HCT116 (cell line): ENCODE results near the gene NEU4. TPM values are rescaled to one million over a fixed set of nuclear protein-coding genes. Genes with fewer than 3 reads are reported as not detected.

Source experiments
- ATAC-seq: fragments of 200-7000 bp; cut with Tn5 transposase; 2 replicates; pipeline ENCODE4 v1.9.1; 2020; ENCODE audit warnings: mild to moderate bottlenecking, moderate library complexity
- BruUV-seq: library from RNA; stranded (reverse); fragments of 400-500 nt; replicated peaks from 2 replicates; lab custom pipeline; 2021; lab: Mats Ljungman, UMichigan
- CTCF ChIA-PET: fragments of 300-600 bp; sonication (Branson Sonifier 250); formaldehyde crosslinking; loops from one replicate; lab custom pipeline; 2021; ENCODE audit warnings: antibody characterized with exemption; lab: Charles Lee
- POLR2A ChIA-PET: fragments of 300-600, 350-600 bp; sonication (Branson Sonifier 250); formaldehyde crosslinking; loops from one replicate; lab custom pipeline; 2021; ENCODE audit warnings: antibody characterized with exemption; lab: Charles Lee
- RAD21 ChIA-PET, 2 experiments: fragments of 300-600 bp; sonication (Branson Sonifier 250); formaldehyde crosslinking; loops; one replicate each; lab custom pipeline; 2023; ENCODE audit warnings: low total read pairs in 2 of 2; ENCODE audit not compliant: uncharacterized antibody in 2 of 2, unreplicated experiment in 2 of 2, low non-redundant PET in 1 of 2; lab: Charles Lee
- DNase-seq: peaks from one replicate; pipeline ENCODE4 v3.0.0-alpha.2; 2010; ENCODE audit warnings: low read depth, low spot score
- H2AFZ ChIP-seq: fragments of 200-600 bp; shearing (Covaris generic), sonication (generic); 2 replicates; pipeline ENCODE4 v1.6.1; 2017; ENCODE audit warnings: low read depth, mixed run types, mixed read lengths, antibody characterized with exemption, low read length; ENCODE audit not compliant: poor library complexity, severe bottlenecking
- H3K27ac ChIP-seq: 2 replicates; pipeline ENCODE4 v1.5.1; 2012; ENCODE audit warnings: low read depth, low read length
- H3K27me3 ChIP-seq: fragments of 200-600 bp; sonication (generic); 2 replicates; pipeline ENCODE4 v1.6.1; 2016; ENCODE audit warnings: mixed run types, low read length, mixed read lengths; ENCODE audit not compliant: insufficient read depth
- H3K36me3 ChIP-seq, 2 experiments: fragments of 200-500 bp in 1 of 2; fragments of 200-600 bp in 1 of 2; sonication (Bioruptor generic) in 1 of 2; sonication (generic) in 1 of 2; 2 replicates each; pipeline versions ENCODE4 v1.5.1 to v1.6.1; 2014 to 2016; ENCODE audit warnings: low read length in 2 of 2, inconsistent platforms in 1 of 2, mixed read lengths in 1 of 2, mixed run types in 1 of 2; ENCODE audit not compliant: insufficient read depth in 2 of 2, control insufficient read depth in 1 of 2
- H3K4me1 ChIP-seq, 2 experiments: fragments of 200-600 bp in 1 of 2; sonication (generic) in 1 of 2; 2 replicates each; pipeline versions ENCODE4 v1.5.1 to v1.6.1; 2012 to 2017; ENCODE audit warnings: low read length in 2 of 2, inconsistent platforms in 1 of 2, mild to moderate bottlenecking in 1 of 2, mixed read lengths in 1 of 2, mixed run types in 1 of 2, moderate library complexity in 1 of 2; ENCODE audit not compliant: insufficient read depth in 2 of 2, control insufficient read depth in 1 of 2
- H3K4me2 ChIP-seq: fragments of 200-600 bp; sonication (generic); 2 replicates; pipeline ENCODE4 v1.6.1; 2017; ENCODE audit warnings: mixed run types, low read length, mixed read lengths
- H3K4me3 ChIP-seq, 2 experiments: fragments of 200-600 bp in 1 of 2; sonication (generic) in 1 of 2; replicated peaks in 1 of 2; 2 replicates each; pipeline ENCODE4 v1.5.1; 2011 to 2016; ENCODE audit warnings: low read length in 2 of 2, control low read depth in 1 of 2, low read depth in 1 of 2, mild to moderate bottlenecking in 1 of 2, mixed read lengths in 1 of 2, mixed run types in 1 of 2
- H3K79me2 ChIP-seq: fragments of 200-600 bp; sonication (generic); 2 replicates; pipeline ENCODE4 v1.6.1; 2017; ENCODE audit warnings: mild to moderate bottlenecking, mixed run types, low read length, moderate library complexity, mixed read lengths; ENCODE audit not compliant: insufficient read depth
- H3K9ac ChIP-seq: fragments of 200-600 bp; sonication (generic); 2 replicates; pipeline ENCODE4 v1.6.1; 2016; ENCODE audit warnings: low read length, mixed read lengths
- H3K9me2 ChIP-seq: fragments of 200-600 bp; sonication (generic), shearing (Covaris generic); 2 replicates; pipeline ENCODE4 v1.6.1; 2017; ENCODE audit warnings: mixed run types, mild to moderate bottlenecking, moderate library complexity; ENCODE audit not compliant: insufficient read depth
- H3K9me3 ChIP-seq, 2 experiments: fragments of 200-500 bp in 1 of 2; fragments of 200-600 bp in 1 of 2; sonication (Bioruptor generic) in 1 of 2; sonication (generic) in 1 of 2; 2 replicates each; pipeline ENCODE4 v1.6.1; 2014 to 2017; ENCODE audit warnings: low read length in 2 of 2, mixed read lengths in 2 of 2, inconsistent platforms in 1 of 2, low read depth in 1 of 2, mild to moderate bottlenecking in 1 of 2, mixed run types in 1 of 2, moderate library complexity in 1 of 2; ENCODE audit not compliant: control insufficient read depth in 1 of 2, insufficient read depth in 1 of 2
- H4K20me1 ChIP-seq: fragments of 200-600 bp; sonication (generic), shearing (Covaris generic); 2 replicates; pipeline ENCODE4 v1.6.1; 2017; ENCODE audit warnings: mixed run types, mild to moderate bottlenecking, moderate library complexity; ENCODE audit not compliant: insufficient read depth
- CBX3 ChIP-seq: IDR thresholded peaks from 2 replicates; pipeline ENCODE4 v1.6.1; 2012; ENCODE audit warnings: low read depth
- CEBPB ChIP-seq: IDR thresholded peaks from 2 replicates; pipeline ENCODE4 v1.6.1; 2012; ENCODE audit warnings: low read depth
- EGR1 ChIP-seq: IDR thresholded peaks from 2 replicates; pipeline ENCODE4 v1.6.1; 2012; ENCODE audit warnings: low read depth
- ELF1 ChIP-seq: IDR thresholded peaks from 2 replicates; pipeline ENCODE4 v1.6.1; 2012; ENCODE audit warnings: low read depth, borderline replicate concordance
- FOSL1 ChIP-seq: IDR thresholded peaks from 2 replicates; pipeline ENCODE4 v1.6.1; 2012; ENCODE audit warnings: low read depth
- JUND ChIP-seq: IDR thresholded peaks from 2 replicates; pipeline ENCODE4 v1.6.1; 2012
- POLR2AphosphoS5 ChIP-seq: IDR thresholded peaks from 2 replicates; pipeline ENCODE4 v1.6.1; 2011; ENCODE audit warnings: mild to moderate bottlenecking, low read depth, low read length, moderate library complexity
- RAD21 ChIP-seq: IDR thresholded peaks from 2 replicates; pipeline ENCODE4 v1.6.1; 2012; ENCODE audit warnings: low read depth, mild to moderate bottlenecking
- SIN3A ChIP-seq: IDR thresholded peaks from 2 replicates; pipeline ENCODE4 v1.6.1; 2012; ENCODE audit warnings: low read depth
- SP1 ChIP-seq: IDR thresholded peaks from 2 replicates; pipeline ENCODE4 v1.6.1; 2012; ENCODE audit warnings: low read depth
- SRF ChIP-seq: IDR thresholded peaks from 2 replicates; pipeline ENCODE4 v1.6.1; 2012; ENCODE audit warnings: low read depth
- TCF7L2 ChIP-seq: IDR thresholded peaks from 2 replicates; pipeline ENCODE4 v1.7.0; 2011; ENCODE audit warnings: borderline replicate concordance, inconsistent platforms; ENCODE audit not compliant: insufficient read depth, insufficient read length; ENCODE audit errors: extremely low read depth
- YY1 ChIP-seq: IDR thresholded peaks from 2 replicates; pipeline ENCODE4 v1.6.1; 2011; ENCODE audit warnings: low read length, low read depth, moderate library complexity, mild to moderate bottlenecking; ENCODE audit not compliant: insufficient replicate concordance; ENCODE audit errors: extremely low read depth
- ZFX ChIP-seq: fragments of 450-650 bp; IDR thresholded peaks from 2 replicates; pipeline ENCODE4 v1.6.1; 2017
- ZNF274 ChIP-seq: fragments of 200-500 bp; sonication (Bioruptor generic); IDR thresholded peaks from 2 replicates; pipeline ENCODE4 v1.6.1; 2014; ENCODE audit warnings: mild to moderate bottlenecking, low read depth, low read length, inconsistent platforms
- intact Hi-C: fragments of 100-400 bp; cut with micrococcal nuclease; formaldehyde crosslinking; loops from 2 replicates; pipeline ENCODE4 v1.10.0; 2022
- total RNA-seq: library from RNA; stranded (reverse); gene quantifications from one replicate; pipeline ENCODE4 v1.2.1, GENCODE V29; 2021; ENCODE audit not compliant: unreplicated experiment
- TF ChIP-seq, protein P1 (sequence below): IDR thresholded peaks from 2 replicates; pipeline ENCODE4 v1.6.1; 2012
- TF ChIP-seq, protein P2 (sequence below): IDR thresholded peaks from 2 replicates; pipeline ENCODE4 v1.6.1; 2012
- TF ChIP-seq, protein P3 (sequence below): IDR thresholded peaks from 2 replicates; pipeline ENCODE4 v1.6.1; 2011; ENCODE audit warnings: mild to moderate bottlenecking, low read length, moderate library complexity; ENCODE audit not compliant: insufficient replicate concordance; ENCODE audit errors: extremely low read depth
- TF ChIP-seq, protein P4 (sequence below): IDR thresholded peaks from 2 replicates; pipeline ENCODE4 v1.6.1; 2012; ENCODE audit warnings: low read depth

The NEU4 gene
- total RNA-seq, 1 experiment from 2014 or later = 0.34 TPM

DNA sequence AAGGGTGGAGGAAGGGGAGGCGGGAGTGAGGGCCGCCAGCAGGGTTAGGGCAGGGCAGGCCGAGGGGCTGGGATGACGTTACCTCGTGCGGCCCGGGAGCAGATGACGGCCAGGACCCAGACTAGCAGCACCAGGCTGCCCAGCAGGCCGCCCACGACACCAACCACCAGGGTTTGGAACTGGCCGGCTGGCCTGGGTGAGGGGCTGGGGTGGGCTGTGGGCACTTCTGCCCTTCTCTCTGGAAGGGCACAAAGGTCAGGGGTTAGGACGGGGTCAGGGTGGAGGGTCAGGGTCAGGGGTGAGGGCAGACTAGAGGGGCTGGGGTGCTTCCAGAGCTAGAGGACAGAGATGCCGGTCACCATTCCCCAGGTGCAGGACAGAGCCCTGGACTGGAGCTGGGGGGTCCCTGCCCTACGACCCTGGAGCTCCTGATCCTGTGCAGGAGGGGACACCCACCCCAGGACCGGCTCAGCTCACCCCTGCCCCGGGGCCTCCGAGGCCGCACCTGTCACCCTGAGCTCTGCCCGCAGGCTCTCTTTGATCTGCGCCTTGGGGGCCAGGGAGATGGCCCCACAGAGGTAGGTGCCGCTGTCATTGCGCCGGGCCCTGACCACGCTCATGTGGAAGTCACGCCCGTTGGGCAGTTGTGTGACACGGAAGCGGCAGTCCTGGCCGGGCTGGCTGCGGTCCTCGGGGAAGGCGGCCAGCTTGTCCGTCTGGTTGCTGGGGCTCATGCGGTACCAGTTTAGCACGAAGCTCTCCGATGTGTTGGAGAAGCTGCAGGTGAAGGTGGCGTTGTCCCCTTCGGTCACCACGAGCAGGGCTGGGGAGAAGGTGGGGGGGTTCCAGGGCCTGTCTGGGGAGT is 43.4 kb downstream of the NEU4 start:
- H3K9me2 ChIP-seq = no peaks in the 10 kb centered on the region
- H3K79me2 ChIP-seq = no peaks in the 10 kb centered on the region
- no peak overlapping the region for H3K4me3 ChIP-seq
- H3K9ac ChIP-seq = no peak overlapping the region
- RAD21 ChIA-PET = no interaction called here
- BruUV-seq = no TSS peak
- H2AFZ ChIP-seq = no peak overlapping the region
- ATAC-seq = no peak
- no peak for TF ChIP-seq ELF1
- TF ChIP-seq ZFX = no peak
- no peak for TF ChIP-seq ZNF274
- TF ChIP-seq, protein P1, sequence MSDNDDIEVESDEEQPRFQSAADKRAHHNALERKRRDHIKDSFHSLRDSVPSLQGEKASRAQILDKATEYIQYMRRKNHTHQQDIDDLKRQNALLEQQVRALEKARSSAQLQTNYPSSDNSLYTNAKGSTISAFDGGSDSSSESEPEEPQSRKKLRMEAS = no peak
- no peak for TF ChIP-seq EGR1
- TF ChIP-seq, protein P2, sequence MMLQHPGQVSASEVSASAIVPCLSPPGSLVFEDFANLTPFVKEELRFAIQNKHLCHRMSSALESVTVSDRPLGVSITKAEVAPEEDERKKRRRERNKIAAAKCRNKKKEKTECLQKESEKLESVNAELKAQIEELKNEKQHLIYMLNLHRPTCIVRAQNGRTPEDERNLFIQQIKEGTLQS = no peak
- no peak for TF ChIP-seq SP1
- TF ChIP-seq, protein P3, sequence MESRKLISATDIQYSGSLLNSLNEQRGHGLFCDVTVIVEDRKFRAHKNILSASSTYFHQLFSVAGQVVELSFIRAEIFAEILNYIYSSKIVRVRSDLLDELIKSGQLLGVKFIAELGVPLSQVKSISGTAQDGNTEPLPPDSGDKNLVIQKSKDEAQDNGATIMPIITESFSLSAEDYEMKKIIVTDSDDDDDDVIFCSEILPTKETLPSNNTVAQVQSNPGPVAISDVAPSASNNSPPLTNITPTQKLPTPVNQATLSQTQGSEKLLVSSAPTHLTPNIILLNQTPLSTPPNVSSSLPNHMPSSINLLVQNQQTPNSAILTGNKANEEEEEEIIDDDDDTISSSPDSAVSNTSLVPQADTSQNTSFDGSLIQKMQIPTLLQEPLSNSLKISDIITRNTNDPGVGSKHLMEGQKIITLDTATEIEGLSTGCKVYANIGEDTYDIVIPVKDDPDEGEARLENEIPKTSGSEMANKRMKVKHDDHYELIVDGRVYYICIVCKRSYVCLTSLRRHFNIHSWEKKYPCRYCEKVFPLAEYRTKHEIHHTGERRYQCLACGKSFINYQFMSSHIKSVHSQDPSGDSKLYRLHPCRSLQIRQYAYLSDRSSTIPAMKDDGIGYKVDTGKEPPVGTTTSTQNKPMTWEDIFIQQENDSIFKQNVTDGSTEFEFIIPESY = no peak
- TF ChIP-seq, protein P4, sequence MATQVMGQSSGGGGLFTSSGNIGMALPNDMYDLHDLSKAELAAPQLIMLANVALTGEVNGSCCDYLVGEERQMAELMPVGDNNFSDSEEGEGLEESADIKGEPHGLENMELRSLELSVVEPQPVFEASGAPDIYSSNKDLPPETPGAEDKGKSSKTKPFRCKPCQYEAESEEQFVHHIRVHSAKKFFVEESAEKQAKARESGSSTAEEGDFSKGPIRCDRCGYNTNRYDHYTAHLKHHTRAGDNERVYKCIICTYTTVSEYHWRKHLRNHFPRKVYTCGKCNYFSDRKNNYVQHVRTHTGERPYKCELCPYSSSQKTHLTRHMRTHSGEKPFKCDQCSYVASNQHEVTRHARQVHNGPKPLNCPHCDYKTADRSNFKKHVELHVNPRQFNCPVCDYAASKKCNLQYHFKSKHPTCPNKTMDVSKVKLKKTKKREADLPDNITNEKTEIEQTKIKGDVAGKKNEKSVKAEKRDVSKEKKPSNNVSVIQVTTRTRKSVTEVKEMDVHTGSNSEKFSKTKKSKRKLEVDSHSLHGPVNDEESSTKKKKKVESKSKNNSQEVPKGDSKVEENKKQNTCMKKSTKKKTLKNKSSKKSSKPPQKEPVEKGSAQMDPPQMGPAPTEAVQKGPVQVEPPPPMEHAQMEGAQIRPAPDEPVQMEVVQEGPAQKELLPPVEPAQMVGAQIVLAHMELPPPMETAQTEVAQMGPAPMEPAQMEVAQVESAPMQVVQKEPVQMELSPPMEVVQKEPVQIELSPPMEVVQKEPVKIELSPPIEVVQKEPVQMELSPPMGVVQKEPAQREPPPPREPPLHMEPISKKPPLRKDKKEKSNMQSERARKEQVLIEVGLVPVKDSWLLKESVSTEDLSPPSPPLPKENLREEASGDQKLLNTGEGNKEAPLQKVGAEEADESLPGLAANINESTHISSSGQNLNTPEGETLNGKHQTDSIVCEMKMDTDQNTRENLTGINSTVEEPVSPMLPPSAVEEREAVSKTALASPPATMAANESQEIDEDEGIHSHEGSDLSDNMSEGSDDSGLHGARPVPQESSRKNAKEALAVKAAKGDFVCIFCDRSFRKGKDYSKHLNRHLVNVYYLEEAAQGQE = no peak
- TF ChIP-seq CEBPB = no peak
- TF ChIP-seq FOSL1 = no peak
- no peak for TF ChIP-seq YY1
- TF ChIP-seq JUND = no peak
- no peak for TF ChIP-seq TCF7L2
- TF ChIP-seq POLR2AphosphoS5 = no peak
- TF ChIP-seq SRF = no peak
- no peak for TF ChIP-seq RAD21
- no peak for TF ChIP-seq CBX3
- no peak for TF ChIP-seq SIN3A
- no peaks in the 10 kb centered on the region for H4K20me1 ChIP-seq
- H3K27ac ChIP-seq = no peak overlapping the region
- H3K4me1 ChIP-seq = no peaks in the 10 kb centered on the region
- no peak for DNase-seq
- no peaks in the 10 kb centered on the region for H3K36me3 ChIP-seq
- no peaks in the 10 kb centered on the region for H3K9me3 ChIP-seq
- CTCF ChIA-PET = no interaction called here
- no peak overlapping the region for H3K4me2 ChIP-seq
- intact Hi-C loops = no loop called here
- POLR2A ChIA-PET = no interaction called here
- no peaks in the 10 kb centered on the region for H3K27me3 ChIP-seq
